ENCODE data around the gene MYO5B.

Gene MYO5B

DNA sequence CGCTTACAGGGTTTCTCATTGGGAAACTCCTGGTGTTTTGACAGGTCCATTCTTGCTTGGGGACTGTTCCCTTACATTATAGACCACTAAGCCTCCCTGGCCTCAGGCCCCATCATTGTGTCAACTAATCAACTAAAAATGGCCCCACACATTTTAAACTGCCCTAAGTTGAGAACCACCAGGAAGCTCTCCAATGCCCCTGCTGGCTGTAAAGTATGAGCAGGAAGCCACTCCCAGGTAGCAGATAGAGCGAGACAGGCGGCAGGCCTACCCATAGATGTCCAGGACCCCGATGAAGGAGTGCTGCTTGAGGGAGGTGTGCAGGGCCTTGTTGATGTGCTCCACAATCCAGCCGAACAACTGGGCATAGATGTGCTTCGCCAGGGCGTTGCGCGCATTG lies 220.9 kb downstream of the MYO5B start:
- H3K27me3 ChIP-seq (ENCODE audit: low read length): no peaks in the 10 kb centered on the region
- no peak overlapping the region for H3K27ac ChIP-seq (ENCODE audit: low read depth, low read length)
- H3K9me2 ChIP-seq (replicated peaks; ENCODE audit: insufficient read depth, low read length): no peaks in the 10 kb centered on the region
- no peak overlapping the region for H3K4me2 ChIP-seq (ENCODE audit: low read depth, low read length, poor library complexity, severe bottlenecking)
- H3K9ac ChIP-seq (ENCODE audit: low read length): no peak overlapping the region
- H2AFZ ChIP-seq (ENCODE audit: low read depth, low read length, severe bottlenecking): no peak overlapping the region
- no peaks in the 10 kb centered on the region for H3F3A ChIP-seq (ENCODE audit: insufficient read depth)
- no peaks in the 10 kb centered on the region for H3K9me3 ChIP-seq (ENCODE audit: insufficient read depth, low read length)
- H3K36me3 ChIP-seq (ENCODE audit: low read length): no peaks in the 10 kb centered on the region
- no peaks in the 10 kb centered on the region for H3K79me2 ChIP-seq (ENCODE audit: insufficient read depth, low read length)
- H3K4me3 ChIP-seq (ENCODE audit: insufficient read depth, low read length, poor library complexity, severe bottlenecking): no peak overlapping the region
- H4K20me1 ChIP-seq (ENCODE audit: low read depth, low read length): no peaks in the 10 kb centered on the region
- TF ChIP-seq, protein P1, sequence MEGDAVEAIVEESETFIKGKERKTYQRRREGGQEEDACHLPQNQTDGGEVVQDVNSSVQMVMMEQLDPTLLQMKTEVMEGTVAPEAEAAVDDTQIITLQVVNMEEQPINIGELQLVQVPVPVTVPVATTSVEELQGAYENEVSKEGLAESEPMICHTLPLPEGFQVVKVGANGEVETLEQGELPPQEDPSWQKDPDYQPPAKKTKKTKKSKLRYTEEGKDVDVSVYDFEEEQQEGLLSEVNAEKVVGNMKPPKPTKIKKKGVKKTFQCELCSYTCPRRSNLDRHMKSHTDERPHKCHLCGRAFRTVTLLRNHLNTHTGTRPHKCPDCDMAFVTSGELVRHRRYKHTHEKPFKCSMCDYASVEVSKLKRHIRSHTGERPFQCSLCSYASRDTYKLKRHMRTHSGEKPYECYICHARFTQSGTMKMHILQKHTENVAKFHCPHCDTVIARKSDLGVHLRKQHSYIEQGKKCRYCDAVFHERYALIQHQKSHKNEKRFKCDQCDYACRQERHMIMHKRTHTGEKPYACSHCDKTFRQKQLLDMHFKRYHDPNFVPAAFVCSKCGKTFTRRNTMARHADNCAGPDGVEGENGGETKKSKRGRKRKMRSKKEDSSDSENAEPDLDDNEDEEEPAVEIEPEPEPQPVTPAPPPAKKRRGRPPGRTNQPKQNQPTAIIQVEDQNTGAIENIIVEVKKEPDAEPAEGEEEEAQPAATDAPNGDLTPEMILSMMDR (IDR thresholded peaks at IDR 0.05; ENCODE audit: insufficient read depth, low read length, poor library complexity, severe bottlenecking): no peak
- TF ChIP-seq EZH2phosphoT487 (conservative IDR thresholded peaks at IDR 0.05; ENCODE audit: low read length): no peak

DNA sequence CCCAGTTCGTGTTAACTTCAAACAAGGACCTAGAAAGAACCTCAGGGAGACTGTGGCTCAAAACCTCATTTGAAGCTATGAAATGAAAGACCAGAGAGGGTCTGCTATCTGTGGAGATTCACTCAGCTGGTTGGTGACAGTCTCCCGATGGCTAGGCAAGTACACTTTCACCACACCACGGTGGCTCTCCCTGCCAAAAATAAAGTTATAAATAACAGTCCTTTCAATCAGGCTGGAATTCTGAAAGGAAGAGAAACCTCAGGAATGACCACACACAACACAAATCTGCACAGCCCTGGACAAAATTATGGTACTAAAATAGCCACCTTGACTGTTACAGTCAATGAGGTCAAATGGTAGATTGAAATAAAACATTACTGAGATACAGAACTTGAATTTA lies 221.4 kb downstream of the MYO5B start:
- no peak overlapping the region for H2AFZ ChIP-seq (ENCODE audit: low read depth, low read length, severe bottlenecking)
- no peaks in the 10 kb centered on the region for H3K27me3 ChIP-seq (ENCODE audit: low read length)
- no peak overlapping the region for H3K4me2 ChIP-seq (ENCODE audit: low read depth, low read length, poor library complexity, severe bottlenecking)
- no peaks in the 10 kb centered on the region for H3F3A ChIP-seq (ENCODE audit: insufficient read depth)
- no peak for TF ChIP-seq EZH2phosphoT487 (conservative IDR thresholded peaks at IDR 0.05; ENCODE audit: low read length)
- TF ChIP-seq, protein P1 (IDR thresholded peaks at IDR 0.05; ENCODE audit: insufficient read depth, low read length, poor library complexity, severe bottlenecking): no peak
- H3K9me3 ChIP-seq (ENCODE audit: insufficient read depth, low read length): no peaks in the 10 kb centered on the region
- no peak overlapping the region for H3K9ac ChIP-seq (ENCODE audit: low read length)
- no peak overlapping the region for H3K4me3 ChIP-seq (ENCODE audit: insufficient read depth, low read length, poor library complexity, severe bottlenecking)
- H3K79me2 ChIP-seq (ENCODE audit: insufficient read depth, low read length): no peaks in the 10 kb centered on the region
- no peaks in the 10 kb centered on the region for H4K20me1 ChIP-seq (ENCODE audit: low read depth, low read length)
- H3K9me2 ChIP-seq (replicated peaks; ENCODE audit: insufficient read depth, low read length): no peaks in the 10 kb centered on the region
- no peaks in the 10 kb centered on the region for H3K36me3 ChIP-seq (ENCODE audit: low read length)
- H3K27ac ChIP-seq (ENCODE audit: low read depth, low read length): no peak overlapping the region

DNA sequence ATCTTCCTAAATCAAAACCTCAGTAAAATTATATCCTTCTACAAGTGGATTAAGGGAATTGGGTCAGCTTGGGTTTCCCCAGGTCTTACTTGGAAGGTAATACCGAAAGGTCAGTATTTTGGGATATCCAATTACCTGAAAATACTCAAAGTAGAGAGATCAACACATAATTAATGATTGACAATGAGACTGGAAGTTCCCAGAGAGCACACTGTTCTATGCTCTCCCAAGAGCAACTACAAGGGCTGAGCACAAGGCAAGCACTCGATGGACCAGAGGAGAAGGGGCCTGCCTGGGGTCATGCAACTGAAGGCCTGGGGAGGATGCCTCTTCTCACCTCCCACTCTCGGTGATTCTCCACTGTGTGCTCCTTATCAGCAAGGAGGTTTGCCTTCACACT lies 222.4 kb downstream of the MYO5B start:
- H3K9ac ChIP-seq (ENCODE audit: low read length): no peak overlapping the region
- no peaks in the 10 kb centered on the region for H3K36me3 ChIP-seq (ENCODE audit: low read length)
- no peaks in the 10 kb centered on the region for H3K9me2 ChIP-seq (replicated peaks; ENCODE audit: insufficient read depth, low read length)
- H3K9me3 ChIP-seq (ENCODE audit: insufficient read depth, low read length): no peaks in the 10 kb centered on the region
- no peaks in the 10 kb centered on the region for H4K20me1 ChIP-seq (ENCODE audit: low read depth, low read length)
- no peaks in the 10 kb centered on the region for H3K27me3 ChIP-seq (ENCODE audit: low read length)
- H2AFZ ChIP-seq (ENCODE audit: low read depth, low read length, severe bottlenecking): no peak overlapping the region
- H3K4me3 ChIP-seq (ENCODE audit: insufficient read depth, low read length, poor library complexity, severe bottlenecking): no peak overlapping the region
- no peak overlapping the region for H3K27ac ChIP-seq (ENCODE audit: low read depth, low read length)
- H3K79me2 ChIP-seq (ENCODE audit: insufficient read depth, low read length): no peaks in the 10 kb centered on the region
- TF ChIP-seq EZH2phosphoT487 (conservative IDR thresholded peaks at IDR 0.05; ENCODE audit: low read length): no peak
- TF ChIP-seq, protein P1 (IDR thresholded peaks at IDR 0.05; ENCODE audit: insufficient read depth, low read length, poor library complexity, severe bottlenecking): no peak
- H3F3A ChIP-seq (ENCODE audit: insufficient read depth): no peaks in the 10 kb centered on the region
- H3K4me2 ChIP-seq (ENCODE audit: low read depth, low read length, poor library complexity, severe bottlenecking): no peak overlapping the region
